Measurements from ENCODE around the gene BABAM2. TPM values are rescaled to one million over a fixed set of nuclear protein-coding genes. Genes with fewer than 3 reads are reported as not detected.

BABAM2 gene
- total RNA-seq, 1 experiment from 2014 or later = 27.1 TPM

GRCh38 chr2:28326881-28327505 lies 436.5 kb downstream of the BABAM2 start:
- Histone ChIP-seq H3K4me1 (ENCODE audit: insufficient read depth, low read length) (peaks cover 3% of the 10 kb centered on the region; the same call in 1 of the 2 replicates), H3K18ac (ENCODE audit: insufficient read length, low read depth, low read length) (no peak overlapping the region), H2BK15ac (ENCODE audit: low read depth, low read length) (no peak overlapping the region), H2BK20ac (ENCODE audit: low read depth, low read length, poor library complexity, severe bottlenecking) (no peak overlapping the region), H3K79me1 (ENCODE audit: insufficient read depth, low read depth, low read length, poor library complexity, severe bottlenecking) (no peaks in the 10 kb centered on the region), H3K4ac (ENCODE audit: low read depth, low read length) (no peak overlapping the region), H2BK120ac (ENCODE audit: low read depth, low read length, poor library complexity, severe bottlenecking) (no peak overlapping the region), H3T11ph (ENCODE audit: low read length) (no peak overlapping the region), H3K9ac (ENCODE audit: extremely low read depth, insufficient read length, low read length) (no peak overlapping the region), H3K4me2 (ENCODE audit: insufficient read depth, insufficient read length, low read length) (no peak overlapping the region), H3K23me2 (ENCODE audit: insufficient read length, low read depth, low read length, poor library complexity, severe bottlenecking) (no peaks in the 10 kb centered on the region), H2BK5ac (ENCODE audit: insufficient read length, low read length) (no peak overlapping the region), H3K14ac (ENCODE audit: insufficient read depth, low read length) (no peak overlapping the region; the same call in 1 of the 2 replicates), H4K20me1 (ENCODE audit: control insufficient read depth, insufficient read depth, insufficient read length) (no peaks in the 10 kb centered on the region), H4K5ac (ENCODE audit: insufficient read length, low read depth, low read length) (no peak overlapping the region), H2BK12ac (ENCODE audit: insufficient read length, low read depth, low read length) (no peak overlapping the region), H2AFZ (ENCODE audit: low read length) (no peak overlapping the region), H4K91ac (ENCODE audit: insufficient read length, low read depth, low read length) (no peak overlapping the region), H3K9me3 (ENCODE audit: control insufficient read depth, low read depth, low read length) (no peaks in the 10 kb centered on the region), H2AK5ac (ENCODE audit: insufficient read length, low read length) (no peak overlapping the region), H3K27me3 (ENCODE audit: insufficient read depth, low read length) (no peaks in the 10 kb centered on the region), H3K56ac (ENCODE audit: insufficient read length, low read depth, low read length) (no peak overlapping the region), H3K27ac (ENCODE audit: insufficient read length, low read depth, low read length) (no peak overlapping the region), H3K23ac (ENCODE audit: insufficient read length, low read depth, low read length) (no peak overlapping the region), H4K8ac (replicated peaks; ENCODE audit: insufficient read length, low read depth, low read length) (no peak overlapping the region), H3K79me2 (ENCODE audit: insufficient read depth, low read length) (no peaks in the 10 kb centered on the region)
- peaks cover 33 to 43% of the 10 kb centered on the region in 2 experiments for H3K4me1 Mint-ChIP-seq
- no peak overlapping the region for H3K4me3 Mint-ChIP-seq
- no CpG with 5 or more reads among the region's 6 CpGs for WGBS (ENCODE audit: extremely low coverage, insufficient read length, low lambda C conversion rate)
- no peak for TF ChIP-seq CTCF (conservative IDR thresholded peaks at IDR 0.05)
- no peaks in the 10 kb centered on the region for H3K27me3 Mint-ChIP-seq (ENCODE audit: low read depth)
- no peak overlapping the region for H3K27ac Mint-ChIP-seq
- H3K9me3 Mint-ChIP-seq = no peaks in the 10 kb centered on the region; a peak in 1 of 5 replicates
- H3K36me3 Mint-ChIP-seq (ENCODE audit: insufficient read depth in 1 of 3, low read depth in 3 of 3) = no peaks in the 10 kb centered on the region
- no peak for DNase-seq

All from H9 (cell line).